IMR-90 (cell line): ENCODE measurements around the gene WNT2B. TPM values are rescaled to one million over a fixed set of nuclear protein-coding genes. Genes with fewer than 3 reads are reported as not detected.

Experiments
- ATAC-seq: fragments of 200-7000 bp; cut with Tn5 transposase; 2 replicates; pipeline ENCODE4 v1.9.1; 2020; ENCODE audit warnings: low read depth, mild to moderate bottlenecking, moderate library complexity
- BruUV-seq: library from RNA; stranded (reverse); fragments of 400-500 nt; replicated peaks from 2 replicates; lab custom pipeline; 2021; lab: Mats Ljungman, UMichigan
- CTCF ChIA-PET: fragments of 300-600 bp; formaldehyde crosslinking; extraction: SDS; loops from one replicate; lab custom pipeline; 2021; ENCODE audit warnings: antibody characterized with exemption; lab: Yijun Ruan, JAX
- POLR2A ChIA-PET: fragments of 300-600 bp; sonication (Branson Sonifier 250); formaldehyde crosslinking; loops from one replicate; lab custom pipeline; 2022; ENCODE audit warnings: antibody characterized with exemption; ENCODE audit not compliant: unreplicated experiment; lab: Charles Lee
- DNase-seq: peaks from one replicate; pipeline ENCODE4 v3.0.0; 2013
- H2AFZ ChIP-seq: replicated peaks from 2 replicates; pipeline ENCODE3; 2013; ENCODE audit warnings: low read length, mild to moderate bottlenecking; ENCODE audit not compliant: poor library complexity
- H2AK5ac ChIP-seq: 2 replicates; pipeline ENCODE4 v1.6.1; 2013; ENCODE audit warnings: low read depth, low read length, inconsistent platforms
- H2AK9ac ChIP-seq: replicated peaks from 2 replicates; pipeline ENCODE3; 2013; ENCODE audit warnings: mild to moderate bottlenecking, low read depth, low read length, moderate library complexity; ENCODE audit not compliant: poor library complexity
- H2BK120ac ChIP-seq: 2 replicates; pipeline ENCODE4 v1.6.1; 2013; ENCODE audit warnings: low read depth, low read length, inconsistent platforms
- H2BK15ac ChIP-seq: 3 replicates; pipeline ENCODE4 v1.6.1; 2013; ENCODE audit warnings: low read depth, low read length, inconsistent platforms
- H2BK20ac ChIP-seq: 2 replicates; pipeline ENCODE4 v1.6.1; 2013; ENCODE audit warnings: low read depth, mild to moderate bottlenecking, inconsistent platforms, low read length, moderate library complexity
- H2BK5ac ChIP-seq: 2 replicates; pipeline ENCODE4 v1.6.1; 2013; ENCODE audit warnings: mild to moderate bottlenecking, low read depth, low read length, inconsistent platforms; ENCODE audit not compliant: poor library complexity, severe bottlenecking
- H3K14ac ChIP-seq: replicated peaks from 2 replicates; pipeline ENCODE4 v1.6.1; 2013; ENCODE audit warnings: low read depth, low read length, inconsistent platforms
- H3K18ac ChIP-seq: 2 replicates; pipeline ENCODE4 v1.6.1; 2013; ENCODE audit warnings: low read depth, low read length, control low read depth
- H3K23ac ChIP-seq: 2 replicates; pipeline ENCODE4 v1.6.1; 2013; ENCODE audit warnings: low read depth, low read length, inconsistent platforms
- H3K27ac ChIP-seq: 2 replicates; pipeline ENCODE4 v1.5.1; 2013; ENCODE audit warnings: mild to moderate bottlenecking, control low read depth, low read length; ENCODE audit not compliant: insufficient read depth
- H3K27me3 ChIP-seq: 2 replicates; pipeline ENCODE4 v1.6.1; 2013; ENCODE audit warnings: low read length; ENCODE audit not compliant: control insufficient read depth, insufficient read depth
- H3K36me3 ChIP-seq: 2 replicates; pipeline ENCODE4 v1.6.1; 2013; ENCODE audit warnings: low read length, mixed read lengths; ENCODE audit not compliant: control insufficient read depth, insufficient read depth
- H3K4ac ChIP-seq: 2 replicates; pipeline ENCODE4 v1.6.1; 2013; ENCODE audit warnings: low read depth, low read length, inconsistent platforms
- H3K4me1 ChIP-seq: 2 replicates; pipeline ENCODE4 v1.6.1; 2013; ENCODE audit warnings: low read length, mixed read lengths; ENCODE audit not compliant: control insufficient read depth, insufficient read depth
- H3K4me2 ChIP-seq: 2 replicates; pipeline ENCODE4 v1.6.1; 2013; ENCODE audit warnings: low read depth, mild to moderate bottlenecking, control low read depth, low read length, moderate library complexity
- H3K4me3 ChIP-seq: 2 replicates; pipeline ENCODE4 v1.5.1; 2013; ENCODE audit warnings: low read depth, mild to moderate bottlenecking, control low read depth, low read length, moderate library complexity; ENCODE audit not compliant: insufficient read depth
- H3K56ac ChIP-seq: 2 replicates; pipeline ENCODE4 v1.6.1; 2013; ENCODE audit warnings: low read length, inconsistent platforms; ENCODE audit not compliant: insufficient read depth; ENCODE audit errors: extremely low read depth
- H3K79me1 ChIP-seq, 2 experiments: 2 replicates each; pipeline ENCODE4 v1.6.1; 2013; ENCODE audit warnings: low read length in 2 of 2, inconsistent platforms in 1 of 2, low read depth in 1 of 2
- H3K9ac ChIP-seq: 2 replicates; pipeline ENCODE4 v1.6.1; 2013; ENCODE audit warnings: low read depth, low read length, control low read depth
- H3K9me1 ChIP-seq: 2 replicates; pipeline ENCODE4 v1.6.1; 2013; ENCODE audit warnings: low read length, inconsistent platforms; ENCODE audit not compliant: insufficient read depth
- H3K9me3 ChIP-seq: 2 replicates; pipeline ENCODE4 v1.6.1; 2013; ENCODE audit warnings: low read length; ENCODE audit not compliant: control insufficient read depth, insufficient read depth
- H4K20me1 ChIP-seq: 2 replicates; pipeline ENCODE4 v1.6.1; 2013; ENCODE audit warnings: low read length, inconsistent platforms; ENCODE audit not compliant: insufficient read depth
- H4K5ac ChIP-seq: 2 replicates; pipeline ENCODE4 v1.6.1; 2013; ENCODE audit warnings: mild to moderate bottlenecking, low read depth, low read length, control low read depth
- H4K8ac ChIP-seq, 2 experiments: 2 replicates each; pipeline ENCODE4 v1.6.1; 2013; ENCODE audit warnings: low read depth in 2 of 2, low read length in 2 of 2, control low read depth in 1 of 2, inconsistent platforms in 1 of 2
- H4K91ac ChIP-seq: 2 replicates; pipeline ENCODE4 v1.6.1; 2013; ENCODE audit warnings: low read depth, low read length, inconsistent platforms; ENCODE audit not compliant: insufficient read depth
- CHD1 ChIP-seq: IDR thresholded peaks from 2 replicates; pipeline ENCODE4 v1.6.1; 2012; ENCODE audit warnings: low read depth, low read length, improper control_type of control experiment
- MXI1 ChIP-seq: IDR thresholded peaks from 2 replicates; pipeline ENCODE4 v1.6.1; 2012; ENCODE audit warnings: low read depth, mild to moderate bottlenecking, low read length, moderate library complexity, borderline replicate concordance
- SMC3 ChIP-seq: fragments of 150-350 bp; IDR thresholded peaks from 2 replicates; pipeline ENCODE4 v1.6.1; 2016; ENCODE audit warnings: low read depth, mild to moderate bottlenecking, antibody characterized with exemption, low read length, moderate library complexity
- WGBS, 2 experiments: methylation state at CpG; one replicate each; pipeline versions ENCODE4 v1.1.5 to v1.1.7; 2013; ENCODE audit warnings: missing lambda C conversion rate in 2 of 2; ENCODE audit not compliant: insufficient read length in 1 of 2; ENCODE audit errors: extremely low coverage in 2 of 2; 5-methylcytosine and 5-hydroxymethylcytosine counted together
- dilution Hi-C: fragments of 300-500 bp; cut with HindIII; formaldehyde crosslinking; loops from one replicate; pipeline ENCODE4 v1.14.3; 2018; ENCODE audit warnings: low sequenced_read_pairs; ENCODE audit not compliant: unreplicated experiment
- in situ Hi-C: fragments of 300-500 bp; cut with MboI; formaldehyde crosslinking; loops from 3 replicates; pipeline ENCODE4 v1.14.3; 2019; ENCODE audit warnings: low sequenced_read_pairs, inconsistent platforms, mixed read lengths
- intact Hi-C: fragments of 100-400 bp; cut with micrococcal nuclease; formaldehyde crosslinking; loops from 2 replicates; pipeline ENCODE4 v1.10.0; 2022
- polyA plus RNA-seq, 3 experiments: library from polyadenylated mRNA; depleted of rRNA; stranded (reverse); fragments of >200 nt; gene quantifications; 2 replicates each; pipeline ENCODE4 v1.2.3, GENCODE V29; 2012; ENCODE audit warnings: low replicate concordance in 1 of 3
- total RNA-seq: library from RNA; depleted of rRNA; stranded (reverse); fragments of >200 nt; gene quantifications from 2 replicates; pipeline ENCODE4 v1.2.3, GENCODE V29; 2012
- TF ChIP-seq, protein P1 (sequence below): conservative IDR thresholded peaks from 2 replicates; pipeline ENCODE4 v1.5.1; 2012; ENCODE audit warnings: mild to moderate bottlenecking, low read depth, low read length, improper control_type of control experiment

The WNT2B gene
- total and polyA plus RNA-seq, 2 of the 4 experiments (the other 2 are of a cell fraction): 0.50 to 0.54 TPM

DNA sequence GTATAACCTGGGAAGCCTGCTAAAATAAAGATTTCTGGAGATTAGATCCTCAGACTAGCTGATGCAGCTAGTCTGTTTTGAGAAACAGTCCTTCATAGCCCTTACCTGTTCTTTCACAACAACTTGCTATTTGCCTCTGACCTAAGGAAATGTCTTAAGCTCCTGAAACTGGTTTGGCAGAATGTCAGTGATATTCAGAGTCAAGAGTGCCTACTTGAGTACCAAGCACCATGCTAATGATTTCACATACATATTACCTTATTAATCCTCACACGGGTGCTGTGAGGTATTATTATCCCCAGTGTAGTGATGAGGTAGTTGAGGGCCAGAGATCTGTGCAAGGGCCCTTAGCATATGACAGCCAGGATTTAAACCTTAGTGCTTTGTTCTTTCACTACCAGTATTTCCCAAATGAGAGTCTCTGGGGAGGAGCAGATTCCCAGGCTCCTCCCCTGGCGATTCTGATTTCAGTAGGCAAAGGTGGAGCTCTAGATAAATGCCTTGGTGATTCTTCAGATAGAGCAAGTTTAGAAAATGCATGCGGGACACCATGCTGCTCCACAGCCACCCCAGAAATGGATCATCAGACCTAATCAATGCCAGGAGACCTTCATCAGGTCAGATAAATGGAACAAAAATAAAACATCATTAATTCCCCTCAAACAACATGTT lies 47.4 kb upstream of the WNT2B start:
- no TSS peak for BruUV-seq
- ATAC-seq: no peak

More for the DNA sequence above, 47.4 kb upstream of the WNT2B start:
- H3K56ac ChIP-seq: no peak overlapping the region
- H3K9me1 ChIP-seq: peaks cover 18% of the 10 kb centered on the region
- no peak overlapping the region for H3K9ac ChIP-seq
- H2BK15ac ChIP-seq: peak overlapping the region; percentile 8; the same call in 1 of the 3 replicates
- dilution Hi-C loops: no loop called here
- H2AFZ ChIP-seq: no peak overlapping the region
- TF ChIP-seq SMC3 (no peak), MXI1 (no peak), CHD1 (no peak)
- TF ChIP-seq, protein P1, sequence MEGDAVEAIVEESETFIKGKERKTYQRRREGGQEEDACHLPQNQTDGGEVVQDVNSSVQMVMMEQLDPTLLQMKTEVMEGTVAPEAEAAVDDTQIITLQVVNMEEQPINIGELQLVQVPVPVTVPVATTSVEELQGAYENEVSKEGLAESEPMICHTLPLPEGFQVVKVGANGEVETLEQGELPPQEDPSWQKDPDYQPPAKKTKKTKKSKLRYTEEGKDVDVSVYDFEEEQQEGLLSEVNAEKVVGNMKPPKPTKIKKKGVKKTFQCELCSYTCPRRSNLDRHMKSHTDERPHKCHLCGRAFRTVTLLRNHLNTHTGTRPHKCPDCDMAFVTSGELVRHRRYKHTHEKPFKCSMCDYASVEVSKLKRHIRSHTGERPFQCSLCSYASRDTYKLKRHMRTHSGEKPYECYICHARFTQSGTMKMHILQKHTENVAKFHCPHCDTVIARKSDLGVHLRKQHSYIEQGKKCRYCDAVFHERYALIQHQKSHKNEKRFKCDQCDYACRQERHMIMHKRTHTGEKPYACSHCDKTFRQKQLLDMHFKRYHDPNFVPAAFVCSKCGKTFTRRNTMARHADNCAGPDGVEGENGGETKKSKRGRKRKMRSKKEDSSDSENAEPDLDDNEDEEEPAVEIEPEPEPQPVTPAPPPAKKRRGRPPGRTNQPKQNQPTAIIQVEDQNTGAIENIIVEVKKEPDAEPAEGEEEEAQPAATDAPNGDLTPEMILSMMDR: no peak
- H4K5ac ChIP-seq: no peak overlapping the region
- CTCF ChIA-PET: interaction anchor here (0.6 kb wide), 1 partner anchor 65 kb away, joined by 4 read pairs; no protein-coding TSS in a partner anchor
- H3K4me1 ChIP-seq: peaks cover 36% of the 10 kb centered on the region
- peaks cover 25 to 66% of the 10 kb centered on the region in 2 experiments for H3K79me1 ChIP-seq
- H3K4ac ChIP-seq: no peak overlapping the region; the same call in 1 of the 2 replicates
- WGBS, 2 experiments: no CpG with 5 or more reads among the region's 3 CpGs
- intact Hi-C loops: loop anchor here (10.0 kb wide), 1 partner anchor 243 kb away; the partner anchor contains the start of gene RHOC
- H4K8ac ChIP-seq: no peak overlapping the region
- H3K18ac ChIP-seq: no peak overlapping the region
- no peak overlapping the region for H2BK120ac ChIP-seq
- no peak overlapping the region for H3K4me3 ChIP-seq
- peaks cover 13% of the 10 kb centered on the region for H3K36me3 ChIP-seq
- H3K9me3 ChIP-seq: no peaks in the 10 kb centered on the region
- no peak for DNase-seq
- peak overlapping the region; percentile 20; the same call in 1 of the 2 replicates for H3K23ac ChIP-seq
- H2AK5ac ChIP-seq: no peak overlapping the region
- H4K20me1 ChIP-seq: peaks cover 14% of the 10 kb centered on the region
- H3K27me3 ChIP-seq: no peaks in the 10 kb centered on the region
- H4K91ac ChIP-seq: no peak overlapping the region
- in situ Hi-C loops: loop anchor here (5.0 kb wide), 1 partner anchor 69 kb away; no protein-coding TSS in a partner anchor
- H3K14ac ChIP-seq: 0 out of 2 replicates have a peak overlapping the region, but pooled peaks have one; percentile 11
- H2AK9ac ChIP-seq: no peak overlapping the region
- H2BK5ac ChIP-seq: peak overlapping the region; percentile 16
- no peak overlapping the region for H3K27ac ChIP-seq
- H3K4me2 ChIP-seq: no peak overlapping the region
- no peak overlapping the region for H2BK20ac ChIP-seq
- POLR2A ChIA-PET: no interaction called here
